Spleen (tissue), 7 donors: Measurements from ENCODE around the gene CRKL.

Experiments used
- POLR2A ChIP-seq, 3 donors: fragments of 450-650 bp; IDR thresholded peaks; one replicate each; pipeline ENCODE4 v1.5.1; 2017; ENCODE audit warnings: antibody characterized with exemption in 3 of 3, mild to moderate bottlenecking in 1 of 3
- TF ChIP-seq, protein P1 (sequence below), 11 experiments: fragments of 200-600 bp in 7 of 11; fragments of 450-650 bp in 4 of 11; sonication (generic) in 4 of 11; IDR thresholded peaks in 8 of 11; conservative IDR thresholded peaks in 3 of 11; 1 replicate in 7 of 11; 2 replicates in 4 of 11; pipeline versions ENCODE4 v1.4.0 to v1.8.0; 2016 to 2021; ENCODE audit warnings: antibody characterized with exemption in 11 of 11, inconsistent platforms in 4 of 11, mild to moderate bottlenecking in 1 of 11
- donor health status: DM: no; HTN: no; CAD: no; lungs with moderate emphysema.
- donor health status: DM: no; HTN: no; CAD: no.
- donor health status: DM: no; HTN: no; CAD: no.

DNA sequence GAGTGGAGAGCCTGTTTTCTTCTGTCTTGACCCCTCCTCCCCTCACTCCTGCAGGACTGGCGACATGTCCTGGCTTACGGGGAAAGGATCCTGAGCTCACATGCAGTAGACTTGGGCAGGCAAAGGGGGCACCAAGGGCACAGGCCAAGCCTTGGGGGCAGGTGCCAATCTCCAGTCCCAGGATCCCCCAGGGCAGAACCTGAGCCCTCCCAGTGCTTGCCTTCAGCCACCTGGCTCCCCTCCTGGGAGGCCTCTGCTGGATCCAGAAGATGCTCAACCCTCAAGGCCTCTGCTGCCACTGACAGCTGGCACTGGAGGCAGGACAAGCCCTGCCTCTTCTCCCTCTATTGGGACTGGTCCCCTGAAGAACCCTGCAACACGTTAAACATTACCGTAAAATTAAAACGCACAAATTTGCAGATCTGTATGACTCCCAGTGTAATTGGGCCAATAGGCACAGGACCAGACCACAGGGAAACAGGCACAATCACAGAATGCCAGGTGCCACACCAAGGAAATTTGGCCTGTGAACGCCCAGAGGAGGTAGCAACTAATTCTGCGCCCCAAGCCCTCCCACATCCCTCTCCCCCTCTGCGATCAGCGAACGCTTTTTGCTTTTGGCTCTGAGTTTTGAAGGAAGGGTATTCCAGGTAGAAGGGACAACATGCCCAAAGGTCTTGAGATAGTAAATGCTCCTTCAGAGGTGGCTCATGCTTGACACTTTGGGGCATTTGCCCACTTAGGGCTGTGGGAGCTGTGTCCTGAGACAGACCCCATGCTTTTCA is 63.9 kb downstream of the CRKL start:
- TF ChIP-seq, protein P1, sequence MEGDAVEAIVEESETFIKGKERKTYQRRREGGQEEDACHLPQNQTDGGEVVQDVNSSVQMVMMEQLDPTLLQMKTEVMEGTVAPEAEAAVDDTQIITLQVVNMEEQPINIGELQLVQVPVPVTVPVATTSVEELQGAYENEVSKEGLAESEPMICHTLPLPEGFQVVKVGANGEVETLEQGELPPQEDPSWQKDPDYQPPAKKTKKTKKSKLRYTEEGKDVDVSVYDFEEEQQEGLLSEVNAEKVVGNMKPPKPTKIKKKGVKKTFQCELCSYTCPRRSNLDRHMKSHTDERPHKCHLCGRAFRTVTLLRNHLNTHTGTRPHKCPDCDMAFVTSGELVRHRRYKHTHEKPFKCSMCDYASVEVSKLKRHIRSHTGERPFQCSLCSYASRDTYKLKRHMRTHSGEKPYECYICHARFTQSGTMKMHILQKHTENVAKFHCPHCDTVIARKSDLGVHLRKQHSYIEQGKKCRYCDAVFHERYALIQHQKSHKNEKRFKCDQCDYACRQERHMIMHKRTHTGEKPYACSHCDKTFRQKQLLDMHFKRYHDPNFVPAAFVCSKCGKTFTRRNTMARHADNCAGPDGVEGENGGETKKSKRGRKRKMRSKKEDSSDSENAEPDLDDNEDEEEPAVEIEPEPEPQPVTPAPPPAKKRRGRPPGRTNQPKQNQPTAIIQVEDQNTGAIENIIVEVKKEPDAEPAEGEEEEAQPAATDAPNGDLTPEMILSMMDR (IDR thresholded peaks at IDR 0.05 in 8 of 11, conservative IDR thresholded peaks at IDR 0.05 in 3 of 11), result no peak
- no peak for TF ChIP-seq POLR2A (IDR thresholded peaks at IDR 0.05)
